Eye (tissue), 1 donor: ENCODE results near the gene IP6K3.
A peak's percentile ranks its signal among the peaks of the same experiment; 100 is the strongest.

Experiments used
- DNase-seq: peaks from one replicate; pipeline ENCODE4 v3.0.0-alpha.2; 2015

The IP6K3 gene

GRCh38 chr6:33720998-33721397 lies 25.7 kb downstream of the IP6K3 start:
- DNase-seq = no peak

- DNase-seq = no peak
Measured at GRCh38 chr6:33719326-33719987, 27.2 kb downstream of the IP6K3 start.

- DNase-seq = no peak
Measured at GRCh38 chr6:33718713-33719112, 28.0 kb downstream of the IP6K3 start.

GRCh38 chr6:33717934-33718455 lies 28.7 kb downstream of the IP6K3 start:
- peak; percentile 42 for DNase-seq

DNA sequence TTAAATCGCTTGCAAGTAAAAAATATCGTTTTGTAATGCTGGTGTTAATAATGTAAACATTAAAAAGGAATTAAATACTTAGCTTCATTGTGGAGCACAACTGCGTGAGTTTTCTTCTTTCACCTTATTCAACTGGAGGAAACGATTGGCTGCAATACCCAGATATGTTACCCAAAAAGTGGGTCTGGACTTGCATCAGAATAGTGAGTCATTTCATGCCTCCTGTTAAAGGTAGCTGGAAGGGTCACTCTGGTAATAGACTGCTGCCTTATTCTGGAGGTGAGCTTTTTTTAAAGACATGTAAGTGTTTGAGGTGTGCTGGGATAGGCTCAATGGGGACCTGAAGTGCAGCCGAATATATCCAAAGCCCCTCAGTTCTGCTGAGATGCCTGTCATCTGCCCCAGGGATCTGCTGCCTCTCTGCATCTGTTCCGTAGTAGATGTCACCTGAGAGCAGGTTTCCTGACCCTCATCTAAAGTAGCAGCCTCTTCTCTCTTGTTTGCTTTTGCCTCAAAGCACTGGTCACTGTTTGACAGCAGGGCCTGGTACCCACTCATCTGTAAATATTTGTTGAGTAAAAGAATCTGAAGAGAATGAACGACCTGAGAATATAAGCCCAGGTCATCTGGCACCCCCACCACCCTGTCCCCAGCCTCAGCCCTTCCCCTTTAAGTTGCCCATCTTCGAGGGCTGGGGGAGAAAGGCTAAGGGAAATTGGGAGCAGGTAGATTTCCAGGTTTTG lies 29.6 kb downstream of the IP6K3 start:
- no peak for DNase-seq

DNA sequence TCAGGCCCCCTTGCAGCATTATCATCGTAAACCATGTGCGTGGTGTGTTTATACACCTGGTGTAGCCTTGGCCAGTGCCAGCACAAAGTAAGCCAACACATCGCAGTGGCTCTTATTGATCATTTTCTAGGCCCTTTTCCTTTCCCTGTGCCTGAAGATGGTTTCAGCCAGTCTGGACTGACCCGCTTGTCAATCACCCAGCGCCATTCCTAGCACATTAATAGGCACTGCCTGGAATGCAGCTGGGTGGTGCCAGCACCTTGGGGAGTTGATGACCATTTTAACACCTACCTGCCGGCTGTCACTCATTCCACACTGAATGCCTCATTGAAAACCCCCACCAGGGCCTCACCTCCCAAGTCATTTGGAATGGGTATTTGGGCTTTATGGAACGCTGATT lies 30.3 kb downstream of the IP6K3 start:
- DNase-seq = no peak

- DNase-seq = no peak
Measured at GRCh38 chr6:33714385-33715040, 32.2 kb downstream of the IP6K3 start.

DNA sequence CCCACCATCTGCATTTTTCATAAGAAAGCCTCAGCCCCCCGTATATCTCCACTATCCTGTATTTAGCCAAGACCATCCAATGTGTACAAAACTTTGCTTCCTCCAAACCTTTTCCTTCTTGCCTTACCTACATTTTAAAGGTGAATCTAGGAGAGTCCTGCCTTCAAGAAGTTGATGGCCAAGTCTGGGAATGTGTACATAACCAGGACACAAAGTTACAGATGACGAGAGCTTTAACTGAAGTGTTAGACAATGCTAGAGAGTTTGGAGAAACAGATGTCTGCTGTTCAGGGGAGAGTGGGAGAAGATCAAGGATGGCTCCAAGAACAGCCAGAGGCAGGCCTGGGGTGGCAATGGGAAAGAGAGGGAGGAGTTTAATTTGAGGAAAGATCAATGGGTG lies 32.9 kb downstream of the IP6K3 start:
- no peak for DNase-seq

DNA sequence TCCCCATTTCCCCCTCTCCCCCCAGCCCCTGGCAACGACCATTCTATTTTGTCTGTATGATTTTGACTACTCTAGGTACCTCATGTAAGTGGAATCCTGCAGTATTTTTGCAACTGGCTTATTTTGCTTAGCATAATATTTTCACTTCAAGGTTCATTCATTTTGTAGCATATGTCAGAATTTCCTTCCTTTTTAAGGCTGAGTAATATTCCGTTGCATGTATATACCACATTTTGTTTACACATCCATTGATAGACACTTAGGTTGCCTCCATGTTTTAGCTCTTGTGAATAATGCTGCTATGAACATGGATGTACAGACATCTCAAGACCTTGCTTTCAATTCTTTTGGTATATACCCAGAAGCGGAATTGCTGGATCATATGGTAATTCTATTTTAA lies 33.8 kb downstream of the IP6K3 start:
- no peak for DNase-seq

GRCh38 chr6:33711140-33712129 lies 35.3 kb downstream of the IP6K3 start, which contains the start of gene UQCC2:
TSS of gene UQCC2 (minus strand) at chr6:33711700. CDS start at chr6:33711686, 14 bp downstream.
- DNase-seq = peak; percentile 99

DNA sequence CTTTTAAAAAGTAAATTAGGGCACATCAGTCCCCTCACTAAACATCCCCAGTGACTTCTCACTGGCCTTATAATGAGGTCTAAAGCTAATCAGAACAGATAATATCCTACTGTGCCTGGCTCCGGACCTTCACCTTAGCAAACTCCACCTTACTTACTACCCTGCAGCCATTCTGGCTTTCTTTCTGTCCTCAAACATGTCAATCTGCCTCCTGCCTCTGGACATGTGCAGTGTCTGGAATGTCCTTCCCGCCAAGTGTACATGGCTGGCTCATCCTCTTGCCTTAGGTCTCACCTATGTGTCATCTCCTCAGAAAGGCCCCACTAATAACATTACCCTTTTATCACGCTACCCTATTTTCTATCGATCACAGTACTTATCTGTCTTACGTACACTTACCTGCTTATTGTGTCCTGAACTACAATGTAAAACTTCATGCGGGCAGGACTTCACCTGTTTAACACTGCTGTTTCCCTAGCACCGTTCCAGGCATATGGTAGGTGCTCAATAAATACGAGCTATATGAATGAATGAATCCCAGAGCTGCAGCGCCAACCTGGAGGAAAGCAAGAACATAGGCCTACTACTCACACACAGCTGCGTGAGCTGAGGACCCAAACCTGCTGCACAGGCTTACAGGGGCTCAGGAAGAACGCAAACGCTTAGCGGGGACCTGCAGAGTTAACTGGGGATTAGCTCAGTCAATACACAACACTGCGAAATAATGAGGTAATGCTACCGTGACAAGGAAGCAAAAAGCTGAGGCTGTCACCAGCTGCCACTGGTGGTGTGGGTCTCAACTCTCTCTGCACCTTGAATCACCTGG lies 36.2 kb downstream of the IP6K3 start:
- DNase-seq = no peak

GRCh38 chr6:33709605-33710295 lies 37.0 kb downstream of the IP6K3 start:
- no peak for DNase-seq

DNA sequence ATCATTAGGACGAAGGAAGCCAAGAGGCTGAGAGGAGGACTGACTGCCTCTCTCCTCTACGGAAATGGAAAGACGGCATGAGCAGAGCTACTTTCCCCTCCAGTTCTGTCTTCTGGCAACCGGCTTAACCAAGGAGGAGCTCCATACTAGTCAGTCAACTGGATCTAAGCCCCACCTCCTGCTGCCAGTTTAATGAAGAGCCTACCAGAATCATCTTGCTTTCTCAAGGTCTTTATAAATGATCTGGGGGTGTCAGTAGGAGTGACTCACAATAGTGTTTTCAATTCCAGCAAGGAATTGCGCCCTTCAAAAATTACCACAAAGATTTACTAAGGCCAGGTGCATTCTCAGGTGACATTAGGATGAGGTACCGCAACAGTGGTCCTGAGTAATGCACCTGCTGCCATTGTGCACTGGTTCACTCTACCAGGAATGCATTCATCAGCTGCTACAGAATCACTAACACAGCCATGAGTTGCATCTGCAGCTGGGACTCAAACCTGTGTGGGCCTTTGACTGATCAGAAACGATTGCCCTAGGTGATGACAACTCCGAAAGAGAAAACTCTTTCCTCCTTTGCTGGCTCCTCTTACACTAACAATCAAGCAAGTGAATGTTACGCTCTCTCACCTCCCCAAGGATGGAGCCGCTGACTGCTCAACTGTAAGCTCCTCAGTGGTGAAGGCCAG lies 38.0 kb downstream of the IP6K3 start:
- DNase-seq = no peak

GRCh38 chr6:33707771-33708170 lies 38.9 kb downstream of the IP6K3 start:
- DNase-seq = no peak

- DNase-seq = no peak
Measured at GRCh38 chr6:33705955-33706725, 40.6 kb downstream of the IP6K3 start.

DNA sequence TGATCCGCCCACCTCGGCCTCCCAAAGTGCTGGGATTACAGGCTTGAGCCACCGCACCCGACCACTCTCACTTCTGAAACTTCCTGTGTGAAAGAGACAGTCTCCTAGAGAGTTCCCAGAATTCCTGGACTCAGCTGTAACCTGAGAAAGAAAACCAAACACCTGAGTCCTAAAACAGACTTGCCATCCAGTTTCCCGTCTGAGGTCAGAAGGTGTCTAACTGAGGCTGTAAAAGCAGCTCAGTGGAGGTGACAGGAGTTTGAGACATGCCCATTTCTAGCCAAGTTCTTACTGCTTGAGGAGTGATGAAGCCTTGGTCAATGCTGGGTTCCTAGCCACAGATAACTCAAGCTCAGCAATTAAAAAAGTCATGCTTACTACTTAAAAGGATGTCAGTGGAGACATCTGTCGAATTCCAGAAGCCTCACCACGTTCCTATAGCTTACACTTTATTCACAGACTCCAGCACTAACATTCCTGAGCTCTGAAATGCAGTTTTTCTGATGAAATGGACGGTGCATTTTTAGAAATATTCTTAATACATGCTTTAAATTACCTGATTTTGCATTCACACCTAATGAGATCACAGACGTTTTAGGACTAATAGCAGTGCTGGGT lies 41.3 kb downstream of the IP6K3 start:
- no peak for DNase-seq

DNA sequence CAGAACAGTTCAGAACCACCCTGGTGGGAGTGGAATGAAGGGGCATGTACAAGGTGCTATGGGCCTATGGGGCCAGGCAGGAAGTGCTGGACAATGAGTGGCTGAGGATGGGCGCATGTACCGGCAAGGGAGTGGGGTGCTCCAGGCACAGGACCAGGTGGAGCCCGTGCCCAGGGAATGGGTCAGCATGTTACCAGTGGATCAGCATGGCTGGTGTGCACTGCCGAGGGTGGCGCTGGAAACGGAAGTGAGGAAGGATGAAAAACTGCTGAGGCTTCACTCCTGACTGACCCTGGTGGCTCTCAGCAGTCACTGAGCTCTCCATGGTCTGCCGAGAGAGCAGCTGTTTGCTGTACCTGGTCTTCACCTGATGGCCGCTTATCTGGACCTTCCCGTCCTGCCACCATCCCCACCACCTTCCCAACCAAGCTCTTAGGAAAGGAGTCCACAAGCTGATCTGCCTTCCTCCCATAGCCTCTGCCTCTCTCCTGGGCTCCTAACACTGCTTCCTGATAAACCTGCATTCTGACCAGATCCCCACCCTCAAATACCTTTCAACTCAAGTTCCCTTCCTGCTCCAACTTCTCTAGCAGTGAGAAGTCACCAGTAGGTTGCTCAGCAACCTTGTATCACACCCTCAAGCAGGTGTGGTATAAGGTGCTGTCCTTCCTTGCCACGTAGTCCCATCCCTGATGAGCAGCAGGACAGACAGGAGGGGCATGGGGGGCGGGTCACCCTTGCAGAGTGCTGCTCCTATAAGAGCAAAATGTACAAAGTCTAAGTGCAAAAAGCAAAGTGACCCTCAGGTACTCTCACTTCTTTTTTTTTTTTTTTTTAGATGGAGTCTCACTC lies 42.3 kb downstream of the IP6K3 start:
- DNase-seq = no peak
